Measurements from ENCODE around the gene NEDD8.

NEDD8 gene

GRCh38 chr14:24271134-24271833, 39.1 kb upstream of the NEDD8 start, which contains the start of gene RABGGTA:
Gene RABGGTA (minus strand): TSS chr14:24271597. CDS start chr14:24271115, 482 bp downstream.
- H3K4me1 Mint-ChIP-seq, result peaks cover 22% of the 10 kb centered on the region
- peak; percentile 54 for TF ChIP-seq CTCF (IDR thresholded peaks at IDR 0.05)
- peak within 1 kb of the TSS; percentile 87 for H3K4me3 Mint-ChIP-seq
- peak; percentile 91 for DNase-seq
- peak within 1 kb of the TSS; percentile 89 for H3K27ac Mint-ChIP-seq
- H3K27me3 Mint-ChIP-seq (ENCODE audit: low read depth, poor library complexity), result peaks cover 6% of the 10 kb centered on the region
- peaks cover 10% of the 10 kb centered on the region for H3K36me3 Mint-ChIP-seq (ENCODE audit: low read depth)
- H3K9me3 Mint-ChIP-seq, result no peaks in the 10 kb centered on the region

- Mint-ChIP-seq H3K4me1 (peaks cover 22% of the 10 kb centered on the region), H3K27ac (peak overlapping the region; percentile 89), H3K4me3 (peak overlapping the region; percentile 87), H3K9me3 (no peaks in the 10 kb centered on the region), H3K36me3 (ENCODE audit: low read depth) (peaks cover 10% of the 10 kb centered on the region), H3K27me3 (ENCODE audit: low read depth, poor library complexity) (peaks cover 6% of the 10 kb centered on the region)
- no peak for DNase-seq
- no peak for TF ChIP-seq CTCF (IDR thresholded peaks at IDR 0.05)
Measured at GRCh38 chr14:24270537-24271133, 38.5 kb upstream of the NEDD8 start.

- no peaks in the 10 kb centered on the region for H3K9me3 Mint-ChIP-seq
- DNase-seq, result no peak
- H3K27me3 Mint-ChIP-seq (ENCODE audit: low read depth, poor library complexity), result peaks cover 6% of the 10 kb centered on the region
- H3K4me1 Mint-ChIP-seq, result peaks cover 22% of the 10 kb centered on the region
- TF ChIP-seq CTCF (IDR thresholded peaks at IDR 0.05), result no peak
- peaks cover 10% of the 10 kb centered on the region for H3K36me3 Mint-ChIP-seq (ENCODE audit: low read depth)
- H3K27ac Mint-ChIP-seq, result no peak overlapping the region
- H3K4me3 Mint-ChIP-seq, result peak overlapping the region; percentile 87
Measured at GRCh38 chr14:24269910-24270536, 37.9 kb upstream of the NEDD8 start.

GRCh38 chr14:24269368-24269767, 37.2 kb upstream of the NEDD8 start:
- Mint-ChIP-seq H3K36me3 (ENCODE audit: low read depth) (peaks cover 10% of the 10 kb centered on the region), H3K27ac (peak overlapping the region; percentile 61), H3K9me3 (no peaks in the 10 kb centered on the region), H3K4me3 (no peak overlapping the region), H3K27me3 (ENCODE audit: low read depth, poor library complexity) (peaks cover 6% of the 10 kb centered on the region), H3K4me1 (peaks cover 22% of the 10 kb centered on the region)
- TF ChIP-seq CTCF (IDR thresholded peaks at IDR 0.05), result no peak
- no peak for DNase-seq

- Mint-ChIP-seq H3K27ac (no peak overlapping the region), H3K4me3 (no peak overlapping the region), H3K27me3 (ENCODE audit: low read depth, poor library complexity) (peaks cover 6% of the 10 kb centered on the region), H3K9me3 (no peaks in the 10 kb centered on the region), H3K4me1 (peaks cover 22% of the 10 kb centered on the region), H3K36me3 (ENCODE audit: low read depth) (peaks cover 10% of the 10 kb centered on the region)
- no peak for DNase-seq
- TF ChIP-seq CTCF (IDR thresholded peaks at IDR 0.05), result no peak
Measured at GRCh38 chr14:24268225-24268624, 36.1 kb upstream of the NEDD8 start.

Data from nephron progenitor cell (in vitro differentiated cells).